PC-9 (cell line): Measurements from ENCODE around the gene ASB6. TPM values are rescaled to one million over a fixed set of nuclear protein-coding genes. Genes with fewer than 3 reads are reported as not detected.

Source experiments
- BruUV-seq: library from RNA; stranded (reverse); fragments of 400-500 nt; replicated peaks from 2 replicates; lab custom pipeline; 2021; lab: Mats Ljungman, UMichigan
- CTCF ChIA-PET: fragments of 300-600 bp; sonication (Branson Sonifier 250); formaldehyde crosslinking; loops from one replicate; lab custom pipeline; 2022; ENCODE audit warnings: antibody characterized with exemption; lab: Charles Lee
- POLR2A ChIA-PET: fragments of 300-600 bp; sonication (Branson Sonifier 250); formaldehyde crosslinking; loops from one replicate; lab custom pipeline; 2022; ENCODE audit warnings: antibody characterized with exemption; ENCODE audit not compliant: unreplicated experiment; lab: Charles Lee
- DNase-seq, 2 experiments: peaks; one replicate each; pipeline versions ENCODE4 v3.0.0 to v3.0.0-alpha.2; 2015 to 2022; ENCODE audit warnings: mixed read lengths in 1 of 2
- H2AFZ ChIP-seq: fragments of 200-600 bp; sonication (generic); 2 replicates; pipeline ENCODE4 v1.8.1; 2017; ENCODE audit warnings: antibody characterized with exemption
- H3F3A ChIP-seq: fragments of 200-600 bp; sonication (generic); 2 replicates; pipeline ENCODE4 v1.8.1; 2017; ENCODE audit warnings: antibody characterized with exemption, mild to moderate bottlenecking, low read depth; ENCODE audit not compliant: insufficient read depth
- H3K27ac ChIP-seq: fragments of 200-600 bp; sonication (generic); 2 replicates; pipeline ENCODE4 v1.6.1; 2016; ENCODE audit warnings: mixed run types
- H3K27me3 ChIP-seq: fragments of 200-600 bp; sonication (generic); 2 replicates; pipeline ENCODE4 v1.6.1; 2016; ENCODE audit warnings: low read depth, mixed run types; ENCODE audit not compliant: insufficient read depth
- H3K36me3 ChIP-seq: fragments of 200-600 bp; sonication (generic); 2 replicates; pipeline ENCODE4 v1.6.1; 2016; ENCODE audit warnings: low read depth, mixed run types
- H3K4me1 ChIP-seq: fragments of 200-600 bp; sonication (generic); replicated peaks from 2 replicates; pipeline ENCODE4 v1.6.1; 2016; ENCODE audit warnings: mixed run types; ENCODE audit not compliant: insufficient read depth
- H3K4me2 ChIP-seq: fragments of 200-600 bp; sonication (generic); 2 replicates; pipeline ENCODE4 v1.6.1; 2017; ENCODE audit warnings: mixed run types
- H3K4me3 ChIP-seq: fragments of 200-600 bp; sonication (generic); 2 replicates; pipeline ENCODE4 v1.6.1; 2016; ENCODE audit warnings: mixed run types
- H3K79me2 ChIP-seq: fragments of 200-600 bp; sonication (generic); 2 replicates; pipeline ENCODE4 v1.6.1; 2017; ENCODE audit warnings: low read depth, mixed run types
- H3K9me2 ChIP-seq: fragments of 200-600 bp; sonication (generic); 2 replicates; pipeline ENCODE4 v1.8.1; 2017; ENCODE audit warnings: mild to moderate bottlenecking; ENCODE audit not compliant: insufficient read depth
- H3K9me3 ChIP-seq: fragments of 200-600 bp; sonication (generic); 2 replicates; pipeline ENCODE4 v1.8.1; 2016; ENCODE audit warnings: low read depth; ENCODE audit not compliant: insufficient read depth
- H4K20me1 ChIP-seq: fragments of 200-600 bp; sonication (generic); 2 replicates; pipeline ENCODE4 v1.8.1; 2017; ENCODE audit not compliant: insufficient read depth
- EZH2 ChIP-seq: fragments of 200-600 bp; sonication (generic); IDR thresholded peaks from 2 replicates; pipeline ENCODE4 v1.8.0; 2017; ENCODE audit warnings: antibody characterized with exemption, low read depth
- intact Hi-C: fragments of 100-400 bp; cut with micrococcal nuclease; formaldehyde crosslinking; loops from one replicate; pipeline ENCODE4 v1.10.0; 2022; ENCODE audit not compliant: unreplicated experiment
- total RNA-seq: library from RNA; stranded (reverse); gene quantifications from 2 replicates; pipeline ENCODE4 v1.2.3, GENCODE V29; 2021
- TF ChIP-seq, protein P1 (sequence below): fragments of 200-600 bp; sonication (generic); conservative IDR thresholded peaks from 2 replicates; pipeline ENCODE4 v1.6.1; 2017; ENCODE audit warnings: mixed run types, antibody characterized with exemption, mild to moderate bottlenecking, moderate library complexity

The ASB6 gene
- total RNA-seq, 1 experiment from 2014 or later, result 20.2 TPM

GRCh38 chr9:129655154-129655553 lies 13.2 kb upstream of the ASB6 start:
- Histone ChIP-seq H3K4me3 (no peak overlapping the region), H3K27me3 (no peaks in the 10 kb centered on the region), H3K4me1 (peaks cover 12% of the 10 kb centered on the region), H3F3A (peaks cover 9% of the 10 kb centered on the region), H3K79me2 (no peaks in the 10 kb centered on the region), H3K9me3 (no peaks in the 10 kb centered on the region), H3K9me2 (no peaks in the 10 kb centered on the region), H3K4me2 (no peak overlapping the region), H4K20me1 (no peaks in the 10 kb centered on the region), H3K36me3 (no peaks in the 10 kb centered on the region), H2AFZ (no peak overlapping the region), H3K27ac (no peak overlapping the region)
- no peak for DNase-seq
- ChIA-PET CTCF (no interaction called here), POLR2A (no interaction called here)
- BruUV-seq, result no TSS peak
- TF ChIP-seq EZH2, result no peak
- TF ChIP-seq, protein P1, sequence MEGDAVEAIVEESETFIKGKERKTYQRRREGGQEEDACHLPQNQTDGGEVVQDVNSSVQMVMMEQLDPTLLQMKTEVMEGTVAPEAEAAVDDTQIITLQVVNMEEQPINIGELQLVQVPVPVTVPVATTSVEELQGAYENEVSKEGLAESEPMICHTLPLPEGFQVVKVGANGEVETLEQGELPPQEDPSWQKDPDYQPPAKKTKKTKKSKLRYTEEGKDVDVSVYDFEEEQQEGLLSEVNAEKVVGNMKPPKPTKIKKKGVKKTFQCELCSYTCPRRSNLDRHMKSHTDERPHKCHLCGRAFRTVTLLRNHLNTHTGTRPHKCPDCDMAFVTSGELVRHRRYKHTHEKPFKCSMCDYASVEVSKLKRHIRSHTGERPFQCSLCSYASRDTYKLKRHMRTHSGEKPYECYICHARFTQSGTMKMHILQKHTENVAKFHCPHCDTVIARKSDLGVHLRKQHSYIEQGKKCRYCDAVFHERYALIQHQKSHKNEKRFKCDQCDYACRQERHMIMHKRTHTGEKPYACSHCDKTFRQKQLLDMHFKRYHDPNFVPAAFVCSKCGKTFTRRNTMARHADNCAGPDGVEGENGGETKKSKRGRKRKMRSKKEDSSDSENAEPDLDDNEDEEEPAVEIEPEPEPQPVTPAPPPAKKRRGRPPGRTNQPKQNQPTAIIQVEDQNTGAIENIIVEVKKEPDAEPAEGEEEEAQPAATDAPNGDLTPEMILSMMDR, result no peak
- intact Hi-C loops, result no loop called here

- no TSS peak for BruUV-seq
These were observed 12.6 kb upstream of the ASB6 start for GRCh38 chr9:129654554-129655040.

GRCh38 chr9:129653823-129654553 lies 12.0 kb upstream of the ASB6 start:
- Histone ChIP-seq H4K20me1 (no peaks in the 10 kb centered on the region), H3K4me1 (peaks cover 12% of the 10 kb centered on the region), H3K4me3 (no peak overlapping the region), H2AFZ (no peak overlapping the region), H3K4me2 (no peak overlapping the region), H3K27me3 (no peaks in the 10 kb centered on the region), H3K79me2 (no peaks in the 10 kb centered on the region), H3K9me2 (no peaks in the 10 kb centered on the region), H3K27ac (no peak overlapping the region), H3K9me3 (no peaks in the 10 kb centered on the region), H3K36me3 (no peaks in the 10 kb centered on the region), H3F3A (peaks cover 9% of the 10 kb centered on the region)
- intact Hi-C loops, result no loop called here
- ChIA-PET CTCF (no interaction called here), POLR2A (no interaction called here)
- no peak for DNase-seq
- BruUV-seq, result no TSS peak
- TF ChIP-seq EZH2, result no peak

More at GRCh38 chr9:129654554-129655040, 12.6 kb upstream of the ASB6 start:
- TF ChIP-seq, protein P1, result no peak
- TF ChIP-seq EZH2, result no peak
- no peak overlapping the region for H2AFZ ChIP-seq
- peaks cover 9% of the 10 kb centered on the region for H3F3A ChIP-seq
- no peaks in the 10 kb centered on the region for H3K9me2 ChIP-seq
- no peaks in the 10 kb centered on the region for H3K36me3 ChIP-seq
- intact Hi-C loops, result no loop called here
- CTCF ChIA-PET, result no interaction called here
- H3K4me1 ChIP-seq, result peaks cover 12% of the 10 kb centered on the region
- POLR2A ChIA-PET, result no interaction called here
- H3K27ac ChIP-seq, result no peak overlapping the region
- no peaks in the 10 kb centered on the region for H3K9me3 ChIP-seq
- DNase-seq, result no peak
- H4K20me1 ChIP-seq, result no peaks in the 10 kb centered on the region
- no peak overlapping the region for H3K4me3 ChIP-seq
- H3K79me2 ChIP-seq, result no peaks in the 10 kb centered on the region
- no peaks in the 10 kb centered on the region for H3K27me3 ChIP-seq
- H3K4me2 ChIP-seq, result no peak overlapping the region
